Pancreas (tissue), 10 donors: ENCODE measurements around the gene GLMN. TPM values are rescaled to one million over a fixed set of nuclear protein-coding genes. Genes with fewer than 3 reads are reported as not detected.

Source experiments
- ATAC-seq, 4 donors: fragments of 200-7000 bp; cut with Tn5 transposase; one replicate each; pipeline versions ENCODE4 v1.8.0 to v1.9.1; 2020; ENCODE audit warnings: mild to moderate bottlenecking in 4 of 4, moderate library complexity in 4 of 4
- DNase-seq, 6 donors: peaks; one replicate each; pipeline ENCODE4 v3.0.0-alpha.2; 2020
- FAIRE-seq: peaks from 2 replicates; lab custom pipeline; 2012; peaks lifted over from hg19 to GRCh38; lab: Jason Lieb, UNC
- H3K27ac ChIP-seq, 4 donors: fragments of 200-600 bp; sonication (generic); 1 replicate in 3 of 4; 2 replicates in 1 of 4; pipeline versions ENCODE4 v1.5.0 to v1.8.0; 2020
- H3K27me3 ChIP-seq, 4 donors: fragments of 200-600 bp; one replicate each; pipeline ENCODE4 v1.8.0; 2021
- H3K36me3 ChIP-seq, 3 donors: fragments of 200-600 bp; sonication (generic) in 1 of 3; one replicate each; pipeline versions ENCODE4 v1.5.0 to v1.8.0; 2020 to 2021
- H3K4me1 ChIP-seq, 3 donors: fragments of 200-600 bp; one replicate each; pipeline ENCODE4 v1.8.0; 2021
- H3K4me3 ChIP-seq, 4 donors: fragments of 200-600 bp; sonication (generic) in 2 of 4; one replicate each; pipeline versions ENCODE4 v1.5.0 to v1.8.0; 2020 to 2021
- H3K9me3 ChIP-seq, 4 donors: fragments of 200-600 bp; one replicate each; pipeline ENCODE4 v1.8.0; 2021
- WGBS, 2 donors: extraction: QIAGEN DNeasy Blood & Tissue Kit; methylation state at CpG; one replicate each; pipeline ENCODE4 v1.1.7; 2013; 5-methylcytosine and 5-hydroxymethylcytosine counted together
- intact Hi-C, 3 donors: fragments of 100-400 bp; cut with DNase I; formaldehyde crosslinking; loops; one replicate each; pipeline versions ENCODE4 v1.11.1 to v1.14.2; 2022
- polyA plus RNA-seq, 2 donors: library from polyadenylated mRNA; stranded (reverse); fragments of 200-250 nt; gene quantifications; one replicate each; pipeline ENCODE4 v1.2.3, GENCODE V29; 2013
- total RNA-seq, 6 donors: library from RNA; stranded (reverse); fragmentation: NEBNext Ultra II Directional in 4 of 6; extraction: Animal tissue kit (Norgen Biotek cat#: 25700) in 4 of 6; gene quantifications; one replicate each; pipeline versions ENCODE4 v1.2.1 to v1.2.4, GENCODE V29; 2021 to 2023
- TF ChIP-seq, protein P1 (sequence below), 4 donors: fragments of 200-600 bp; sonication (generic) in 3 of 4; IDR thresholded peaks; one replicate each; pipeline versions ENCODE4 v1.5.0 to v1.8.0; 2021; ENCODE audit warnings: antibody characterized with exemption in 4 of 4
- donor health status: healthy with polysubstance abuse.
- donor health status: DM: no; HTN: no; CAD: no; lungs with moderate emphysema.
- donor health status: DM: no; HTN: no; CAD: no.
- donor health status: control.
- donor health status: control.
- donor health status: Bipolar disorder and iron deficiency.
- donor health status: DM: yes; HTN: yes; CAD: no.
- donor health status: DM: no; HTN: no; CAD: no.
- donor health status: DM: no; HTN: no; CAD: no.
- donor health status: DM: yes; HTN: yes; CAD: no.

GLMN gene
- total and polyA plus RNA-seq, 8 donors = 1.7 to 10.4 (median 2.7) TPM

DNA sequence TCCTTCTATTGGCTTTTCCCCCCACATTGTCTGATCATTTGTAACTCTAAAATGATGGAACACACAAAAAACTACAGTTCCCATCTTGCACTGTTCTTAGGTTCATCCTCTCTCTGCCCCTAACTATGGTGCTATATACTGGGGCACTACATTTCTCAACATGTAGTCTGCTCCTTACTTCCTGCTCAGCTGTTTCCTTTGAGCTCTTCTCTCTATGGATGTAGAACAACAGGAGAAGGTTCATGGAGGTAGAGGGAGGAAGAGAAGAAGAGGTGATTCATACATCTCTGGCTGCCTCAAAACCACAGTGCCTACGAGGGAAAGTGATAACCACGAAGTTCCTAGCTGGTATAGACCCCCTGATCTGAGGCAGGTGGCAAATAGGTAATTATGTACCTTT, 88.1 kb downstream of the GLMN start:
- FAIRE-seq = no peak
- TF ChIP-seq, protein P1, sequence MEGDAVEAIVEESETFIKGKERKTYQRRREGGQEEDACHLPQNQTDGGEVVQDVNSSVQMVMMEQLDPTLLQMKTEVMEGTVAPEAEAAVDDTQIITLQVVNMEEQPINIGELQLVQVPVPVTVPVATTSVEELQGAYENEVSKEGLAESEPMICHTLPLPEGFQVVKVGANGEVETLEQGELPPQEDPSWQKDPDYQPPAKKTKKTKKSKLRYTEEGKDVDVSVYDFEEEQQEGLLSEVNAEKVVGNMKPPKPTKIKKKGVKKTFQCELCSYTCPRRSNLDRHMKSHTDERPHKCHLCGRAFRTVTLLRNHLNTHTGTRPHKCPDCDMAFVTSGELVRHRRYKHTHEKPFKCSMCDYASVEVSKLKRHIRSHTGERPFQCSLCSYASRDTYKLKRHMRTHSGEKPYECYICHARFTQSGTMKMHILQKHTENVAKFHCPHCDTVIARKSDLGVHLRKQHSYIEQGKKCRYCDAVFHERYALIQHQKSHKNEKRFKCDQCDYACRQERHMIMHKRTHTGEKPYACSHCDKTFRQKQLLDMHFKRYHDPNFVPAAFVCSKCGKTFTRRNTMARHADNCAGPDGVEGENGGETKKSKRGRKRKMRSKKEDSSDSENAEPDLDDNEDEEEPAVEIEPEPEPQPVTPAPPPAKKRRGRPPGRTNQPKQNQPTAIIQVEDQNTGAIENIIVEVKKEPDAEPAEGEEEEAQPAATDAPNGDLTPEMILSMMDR (IDR thresholded peaks at IDR 0.05) = no peak

DNA sequence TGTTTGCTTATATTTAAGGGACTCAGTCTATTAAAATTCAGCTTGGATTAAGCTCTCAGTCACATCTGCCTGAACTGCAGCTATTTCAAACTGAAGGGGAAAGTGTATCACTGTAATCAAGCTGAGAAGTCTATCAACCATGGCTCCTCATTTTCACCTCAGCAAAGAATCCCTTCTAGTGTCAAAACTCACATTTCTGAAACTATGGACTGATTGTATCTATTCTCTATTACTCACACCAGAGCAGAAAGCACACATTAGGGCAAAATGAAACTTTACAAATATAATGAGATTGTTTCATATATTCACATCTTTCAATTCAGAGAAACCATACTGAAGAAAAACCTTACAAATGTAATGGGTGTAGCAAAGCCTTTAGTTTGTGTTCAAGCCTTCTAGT, 95.7 kb downstream of the GLMN start:
- H3K9me3 ChIP-seq = no peaks in the 10 kb centered on the region
- ATAC-seq (no peak), DNase-seq (no peak), FAIRE-seq (no peak)
- TF ChIP-seq, protein P1 (IDR thresholded peaks at IDR 0.05) = no peak
- no peaks in the 10 kb centered on the region for H3K27me3 ChIP-seq
- no peak overlapping the region for H3K4me3 ChIP-seq
- H3K27ac ChIP-seq = no peak overlapping the region
- H3K4me1 ChIP-seq = no peaks in the 10 kb centered on the region
- no peaks in the 10 kb centered on the region for H3K36me3 ChIP-seq
- intact Hi-C loops = no loop called here

More for the DNA sequence above, 88.1 kb downstream of the GLMN start:
- DNase-seq (no peak), ATAC-seq (no peak)
- H3K36me3 ChIP-seq = no peaks in the 10 kb centered on the region
- no peak overlapping the region for H3K27ac ChIP-seq
- H3K4me3 ChIP-seq = no peak overlapping the region
- intact Hi-C loops = no loop called here
- no peaks in the 10 kb centered on the region for H3K4me1 ChIP-seq
- WGBS, 2 donors = 47 to 55% methylated on average over 2 of the region's 2 CpGs
- H3K27me3 ChIP-seq = no peaks in the 10 kb centered on the region
- H3K9me3 ChIP-seq = no peaks in the 10 kb centered on the region

DNA sequence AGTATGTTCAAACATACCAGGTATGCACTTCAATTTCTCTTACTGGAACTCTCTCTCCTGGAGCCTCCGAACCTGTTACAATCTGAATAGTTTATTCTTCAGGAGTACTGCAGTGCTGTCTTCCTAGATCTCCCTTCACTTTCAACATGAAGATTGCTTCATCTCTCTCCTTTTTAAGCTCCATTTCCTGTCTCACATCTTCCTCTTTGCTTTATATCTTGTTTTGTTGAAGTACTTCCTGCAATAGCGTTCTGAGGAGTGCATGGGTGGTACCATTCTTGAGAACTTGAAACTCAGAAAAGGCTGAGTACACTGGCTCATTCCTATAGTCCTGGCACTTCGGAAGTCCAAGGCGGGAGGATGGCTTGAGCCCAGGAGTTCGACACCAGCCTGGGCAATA, 96.8 kb downstream of the GLMN start:
- H3K4me1 ChIP-seq = no peaks in the 10 kb centered on the region
- H3K27ac ChIP-seq = no peak overlapping the region
- H3K27me3 ChIP-seq = no peaks in the 10 kb centered on the region
- no peak overlapping the region for H3K4me3 ChIP-seq
- 67 to 85% methylated on average over 5 of the region's 5 CpGs for WGBS, 2 donors
- no peaks in the 10 kb centered on the region for H3K9me3 ChIP-seq
- DNase-seq (no peak), FAIRE-seq (no peak), ATAC-seq (no peak)
- intact Hi-C loops = no loop called here
- TF ChIP-seq, protein P1 (IDR thresholded peaks at IDR 0.05) = no peak
- H3K36me3 ChIP-seq = no peaks in the 10 kb centered on the region

Other genes starting within 250 kb of the GLMN start
- gene SETSIP, start 223.6 kb downstream of the GLMN start, total RNA-seq = not detected
- gene SETSIP, start 223.6 kb downstream of the GLMN start, polyA plus RNA-seq = not detected
- 1 to 10 TPM; 1.1 to 7.1 (median 3.2) TPM for gene BTBD8, start 218.6 kb downstream of the GLMN start, total RNA-seq
- 1 to 10 TPM; 1.9 to 2.1 TPM for gene BTBD8, start 218.6 kb downstream of the GLMN start, polyA plus RNA-seq
- gene C1orf146, start 81.1 kb downstream of the GLMN start, total RNA-seq = not detected
- gene C1orf146, start 81.1 kb downstream of the GLMN start, polyA plus RNA-seq = not detected
- gene RPAP2, start 72 bp upstream of the GLMN start, total RNA-seq = 10 to 100 TPM; 13.7 to 18.2 (median 16.8) TPM
- 1 to 10 TPM; 3.0 to 5.5 TPM for gene RPAP2, start 72 bp upstream of the GLMN start, polyA plus RNA-seq
- 1 to 10 TPM; 5.2 to 7.4 (median 6.6) TPM for gene GFI1, start 187.9 kb upstream of the GLMN start, total RNA-seq
- gene GFI1, start 187.9 kb upstream of the GLMN start, polyA plus RNA-seq = 1 to 10 TPM; 5.4 TPM